Fibroblast of lung (primary cell): ENCODE data around the gene XXYLT1. TPM values are rescaled to one million over a fixed set of nuclear protein-coding genes. Genes with fewer than 3 reads are reported as not detected.

ENCODE experiments used
- DNase-seq, 2 donors: peaks; one replicate each; pipeline versions ENCODE4 v3.0.0 to v3.0.0-alpha.2; 2010; ENCODE audit warnings: low read depth in 2 of 2
- H2AFZ ChIP-seq: 2 replicates; pipeline ENCODE4 v1.5.1; 2012; ENCODE audit warnings: low read length, control low read depth, inconsistent platforms
- H3K27ac ChIP-seq: 2 replicates; pipeline ENCODE4 v1.5.1; 2011; ENCODE audit warnings: low read length, control low read depth; ENCODE audit not compliant: insufficient read depth
- H3K27me3 ChIP-seq: 2 replicates; pipeline ENCODE4 v1.5.1; 2011; ENCODE audit warnings: mild to moderate bottlenecking, low read length; ENCODE audit not compliant: control insufficient read depth, insufficient read depth
- H3K36me3 ChIP-seq: 2 replicates; pipeline ENCODE4 v1.5.1; 2011; ENCODE audit warnings: low read length; ENCODE audit not compliant: control insufficient read depth, insufficient read depth
- H3K4me1 ChIP-seq: 2 replicates; pipeline ENCODE4 v1.5.1; 2011; ENCODE audit warnings: low read length; ENCODE audit not compliant: control insufficient read depth, insufficient read depth; ENCODE audit errors: extremely low read depth
- H3K4me2 ChIP-seq: 2 replicates; pipeline ENCODE4 v1.5.1; 2011; ENCODE audit warnings: low read length, control low read depth; ENCODE audit not compliant: insufficient read depth; ENCODE audit errors: extremely low read depth
- H3K4me3 ChIP-seq, 4 experiments: fragments of 200-600 bp in 1 of 4; sonication (generic) in 1 of 4; replicated peaks in 1 of 4; 2 replicates each; pipeline ENCODE4 v1.5.1; 2011 to 2016; ENCODE audit warnings: low read length in 4 of 4, low read depth in 3 of 4, mild to moderate bottlenecking in 3 of 4, control low read depth in 2 of 4, inconsistent platforms in 1 of 4, mixed read lengths in 1 of 4; ENCODE audit not compliant: insufficient read depth in 1 of 4; ENCODE audit errors: control extremely low read depth in 1 of 4
- H3K79me2 ChIP-seq: 2 replicates; pipeline ENCODE4 v1.5.1; 2012; ENCODE audit warnings: mild to moderate bottlenecking, low read length, inconsistent platforms; ENCODE audit not compliant: control insufficient read depth, insufficient read depth
- H3K9ac ChIP-seq: 2 replicates; pipeline ENCODE4 v1.5.1; 2011; ENCODE audit warnings: mild to moderate bottlenecking, low read length, control low read depth; ENCODE audit not compliant: insufficient read depth
- H3K9me3 ChIP-seq: 2 replicates; pipeline ENCODE4 v1.5.1; 2012; ENCODE audit warnings: low read depth, low read length; ENCODE audit not compliant: control insufficient read depth, insufficient read depth
- H4K20me1 ChIP-seq: 2 replicates; pipeline ENCODE4 v1.5.1; 2011; ENCODE audit warnings: low read length; ENCODE audit not compliant: control insufficient read depth, insufficient read depth; ENCODE audit errors: extremely low read depth
- EZH2 ChIP-seq: IDR thresholded peaks from 2 replicates; pipeline ENCODE4 v1.5.1; 2012; ENCODE audit warnings: low read length, control low read depth, mild to moderate bottlenecking; ENCODE audit errors: missing control alignments
- polyA plus RNA-seq, 2 donors: library from polyadenylated mRNA; depleted of rRNA in 1 of 2; stranded (reverse) in 1 of 2; unstranded in 1 of 2; fragments of >200 nt; gene quantifications; 2 replicates each; pipeline ENCODE4 v1.2.1, GENCODE V29; 2011 to 2012; ENCODE audit warnings: missing spikeins in 1 of 2
- total RNA-seq: library from RNA; depleted of rRNA; stranded (reverse); fragments of >200 nt; gene quantifications from 2 replicates; pipeline ENCODE4 v1.2.1, GENCODE V29; 2014
- TF ChIP-seq, protein P1 (sequence below), 2 donors: IDR thresholded peaks in 1 of 2; conservative IDR thresholded peaks in 1 of 2; 1 replicate in 1 of 2; 2 replicates in 1 of 2; pipeline ENCODE4 v1.5.1; 2011 to 2012; ENCODE audit warnings: low read length in 2 of 2, control low read depth in 1 of 2, inconsistent platforms in 1 of 2, low read depth in 1 of 2, mild to moderate bottlenecking in 1 of 2

Gene XXYLT1
- total and polyA plus RNA-seq, 2 donors (not counting 1 experiment from before 2014, with no cell fraction given) = 12.4 to 18.5 TPM

DNA sequence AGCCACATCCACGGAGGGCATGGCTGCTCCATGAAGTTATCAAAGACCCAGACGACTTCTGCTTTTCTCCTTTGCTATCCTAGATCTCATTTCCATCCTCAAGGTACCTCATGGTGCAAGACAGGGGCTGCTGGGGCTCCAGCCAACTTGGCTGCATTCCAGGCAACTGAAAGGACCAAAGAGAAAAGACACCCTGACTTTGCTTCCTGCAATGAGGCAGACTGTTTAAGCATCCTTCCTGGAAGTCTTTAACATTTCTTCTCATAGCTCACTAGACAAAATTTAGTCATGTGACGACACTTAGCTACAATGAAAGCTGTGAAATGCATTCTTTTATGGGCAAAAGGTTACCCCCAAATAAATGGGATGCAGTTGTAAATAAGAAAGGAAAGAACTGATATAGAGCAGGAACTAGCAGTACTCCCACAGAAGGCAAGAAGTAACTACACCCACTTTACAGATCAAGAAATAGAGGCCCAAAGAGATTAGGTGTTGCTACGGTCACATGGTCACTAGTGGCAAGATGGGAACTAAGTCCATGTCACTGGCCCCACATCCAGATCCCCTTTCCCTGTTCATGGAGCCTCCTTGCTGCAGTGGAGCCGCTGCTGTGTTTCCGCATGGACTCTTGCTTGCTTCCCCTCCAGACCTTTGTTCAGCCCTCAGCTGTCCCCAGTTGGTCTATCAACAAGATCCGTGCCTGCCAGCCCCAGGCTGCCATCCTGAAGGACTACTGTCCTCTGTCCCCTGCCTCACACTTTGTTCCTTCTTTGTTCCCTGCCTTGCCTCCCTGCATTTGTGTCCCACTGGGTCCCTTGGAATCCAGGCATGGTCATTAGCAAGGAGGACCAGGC is 107.0 kb downstream of the XXYLT1 start:
- no peak overlapping the region for H3K4me2 ChIP-seq
- H3K27ac ChIP-seq = no peak overlapping the region
- TF ChIP-seq EZH2 = no peak
- TF ChIP-seq, protein P1, sequence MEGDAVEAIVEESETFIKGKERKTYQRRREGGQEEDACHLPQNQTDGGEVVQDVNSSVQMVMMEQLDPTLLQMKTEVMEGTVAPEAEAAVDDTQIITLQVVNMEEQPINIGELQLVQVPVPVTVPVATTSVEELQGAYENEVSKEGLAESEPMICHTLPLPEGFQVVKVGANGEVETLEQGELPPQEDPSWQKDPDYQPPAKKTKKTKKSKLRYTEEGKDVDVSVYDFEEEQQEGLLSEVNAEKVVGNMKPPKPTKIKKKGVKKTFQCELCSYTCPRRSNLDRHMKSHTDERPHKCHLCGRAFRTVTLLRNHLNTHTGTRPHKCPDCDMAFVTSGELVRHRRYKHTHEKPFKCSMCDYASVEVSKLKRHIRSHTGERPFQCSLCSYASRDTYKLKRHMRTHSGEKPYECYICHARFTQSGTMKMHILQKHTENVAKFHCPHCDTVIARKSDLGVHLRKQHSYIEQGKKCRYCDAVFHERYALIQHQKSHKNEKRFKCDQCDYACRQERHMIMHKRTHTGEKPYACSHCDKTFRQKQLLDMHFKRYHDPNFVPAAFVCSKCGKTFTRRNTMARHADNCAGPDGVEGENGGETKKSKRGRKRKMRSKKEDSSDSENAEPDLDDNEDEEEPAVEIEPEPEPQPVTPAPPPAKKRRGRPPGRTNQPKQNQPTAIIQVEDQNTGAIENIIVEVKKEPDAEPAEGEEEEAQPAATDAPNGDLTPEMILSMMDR (conservative IDR thresholded peaks at IDR 0.05 in 1 of 2, IDR thresholded peaks at IDR 0.05 in 1 of 2; ENCODE audit: low read depth in 1 of 2, low read length in 2 of 2) = no peak
- no peaks in the 10 kb centered on the region for H3K27me3 ChIP-seq
- no peaks in the 10 kb centered on the region for H4K20me1 ChIP-seq
- no peak overlapping the region for H2AFZ ChIP-seq
- H3K4me1 ChIP-seq = peaks cover 17% of the 10 kb centered on the region
- H3K4me3 ChIP-seq = no peak overlapping the region
- no peak overlapping the region for H3K9ac ChIP-seq
- no peaks in the 10 kb centered on the region for H3K9me3 ChIP-seq
- no peak for DNase-seq
- no peaks in the 10 kb centered on the region for H3K79me2 ChIP-seq
- H3K36me3 ChIP-seq = no peaks in the 10 kb centered on the region

DNA sequence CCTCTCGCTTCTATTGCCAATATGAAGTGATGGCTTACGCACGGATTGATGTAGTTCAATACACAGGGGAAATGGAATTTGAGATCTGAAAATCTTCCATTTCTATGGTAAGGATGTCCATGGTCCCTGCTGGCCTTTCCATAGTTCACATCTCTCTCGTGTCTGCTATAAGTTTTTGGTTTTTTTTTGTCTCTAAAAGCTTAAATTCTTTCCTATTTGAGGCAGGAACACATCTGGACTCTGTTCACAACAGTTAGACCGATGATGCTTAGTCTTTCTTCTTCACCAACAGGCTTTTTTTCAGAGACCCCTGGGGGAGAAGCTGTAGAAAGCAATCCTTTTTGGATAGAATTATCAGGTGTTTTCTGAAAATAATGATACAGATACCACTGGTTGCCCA is 108.1 kb downstream of the XXYLT1 start:
- H3K27ac ChIP-seq = no peak overlapping the region

DNA sequence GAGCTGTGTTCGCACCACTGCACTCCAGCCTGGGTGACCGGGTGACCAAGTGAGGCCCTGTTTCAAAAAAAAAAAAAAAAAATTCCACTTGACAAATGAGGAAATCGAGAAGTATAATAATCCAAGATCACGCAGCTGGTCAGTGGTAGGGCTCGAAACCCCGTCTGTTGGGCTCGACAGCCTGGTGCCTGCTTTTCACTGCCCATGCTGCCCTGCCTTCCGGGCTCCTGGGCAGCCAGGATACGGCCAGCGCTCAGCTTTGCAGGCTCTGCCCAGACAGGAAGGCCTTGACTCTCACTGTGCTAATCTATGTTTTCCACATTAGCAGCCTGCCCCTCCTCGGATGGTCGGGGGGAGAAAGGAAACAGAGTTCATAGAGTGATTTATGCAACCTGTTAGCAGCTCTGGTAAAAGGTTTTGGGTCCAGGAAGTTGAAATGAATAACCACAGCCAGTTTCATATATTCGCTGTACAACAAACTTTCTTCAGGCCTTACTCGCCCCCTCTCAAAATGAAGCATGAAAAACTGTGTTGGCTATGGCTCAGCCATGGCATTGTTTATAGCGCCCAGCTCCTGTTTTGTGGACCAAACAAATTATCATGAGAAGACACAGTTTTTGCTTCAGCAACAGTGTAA is 108.8 kb downstream of the XXYLT1 start:
- Histone ChIP-seq H3K4me2 (no peak overlapping the region), H2AFZ (no peak overlapping the region), H3K79me2 (no peaks in the 10 kb centered on the region), H3K4me3 (no peak overlapping the region), H3K9me3 (no peaks in the 10 kb centered on the region), H4K20me1 (no peaks in the 10 kb centered on the region), H3K36me3 (no peaks in the 10 kb centered on the region), H3K9ac (no peak overlapping the region), H3K27ac (no peak overlapping the region), H3K27me3 (no peaks in the 10 kb centered on the region), H3K4me1 (peaks cover 17% of the 10 kb centered on the region)
- no peak for DNase-seq
- no peak for TF ChIP-seq EZH2
- TF ChIP-seq, protein P1 (conservative IDR thresholded peaks at IDR 0.05 in 1 of 2, IDR thresholded peaks at IDR 0.05 in 1 of 2; ENCODE audit: low read depth in 1 of 2, low read length in 2 of 2) = no peak

More for the DNA sequence above, 108.1 kb downstream of the XXYLT1 start:
- DNase-seq = no peak
- no peaks in the 10 kb centered on the region for H3K36me3 ChIP-seq
- H3K27me3 ChIP-seq = no peaks in the 10 kb centered on the region
- no peaks in the 10 kb centered on the region for H3K79me2 ChIP-seq
- H3K4me3 ChIP-seq = no peak overlapping the region
- no peaks in the 10 kb centered on the region for H4K20me1 ChIP-seq
- H3K9me3 ChIP-seq = no peaks in the 10 kb centered on the region
- TF ChIP-seq EZH2 = no peak
- TF ChIP-seq, protein P1 (conservative IDR thresholded peaks at IDR 0.05 in 1 of 2, IDR thresholded peaks at IDR 0.05 in 1 of 2; ENCODE audit: low read depth in 1 of 2, low read length in 2 of 2) = no peak
- H2AFZ ChIP-seq = no peak overlapping the region
- no peak overlapping the region for H3K9ac ChIP-seq
- H3K4me2 ChIP-seq = no peak overlapping the region
- H3K4me1 ChIP-seq = peaks cover 17% of the 10 kb centered on the region
